Thoracic aorta (tissue), 2 donors: ENCODE results near the gene POMGNT2. TPM values are rescaled to one million over a fixed set of nuclear protein-coding genes. Genes with fewer than 3 reads are reported as not detected.
"Not testable (repeated sequence)": the region's sequence is repeated elsewhere in the genome, so short reads cannot be mapped to it uniquely, and the experiment has no call there.

Experiments
- ATAC-seq: fragments of 150-250 bp; one replicate; pipeline ENCODE4 v1.8.0; 2017; ENCODE audit warnings: low read depth; ENCODE audit not compliant: insufficient number of reproducible peaks, low FRiP score
- DNase-seq: peaks from one replicate; pipeline ENCODE4 v3.0.0-alpha.2; 2020; ENCODE audit warnings: low spot score
- H3K27ac ChIP-seq, 2 donors: fragments of 200-600 bp; sonication (generic); 1 replicate in 1 of 2; 2 replicates in 1 of 2; pipeline ENCODE4 v1.5.1; 2016; ENCODE audit warnings: mild to moderate bottlenecking in 2 of 2, moderate library complexity in 2 of 2
- H3K27me3 ChIP-seq: fragments of 200-600 bp; sonication (generic); replicated peaks from 2 replicates; pipeline ENCODE4 v1.6.0; 2016; ENCODE audit warnings: mild to moderate bottlenecking; ENCODE audit not compliant: insufficient read depth
- H3K36me3 ChIP-seq: fragments of 200-600 bp; sonication (generic); one replicate; pipeline ENCODE4 v1.5.1; 2016
- H3K4me1 ChIP-seq, 2 donors: fragments of 200-600 bp; sonication (generic); 1 replicate in 1 of 2; 2 replicates in 1 of 2; pipeline versions ENCODE4 v1.5.1 to v1.6.0; 2016; ENCODE audit warnings: low read depth in 2 of 2, mild to moderate bottlenecking in 1 of 2; ENCODE audit not compliant: control insufficient read depth in 1 of 2
- H3K4me3 ChIP-seq: fragments of 200-600 bp; sonication (generic); 2 replicates; pipeline ENCODE4 v1.5.1; 2016; ENCODE audit warnings: mild to moderate bottlenecking
- H3K9me3 ChIP-seq: fragments of 200-600 bp; sonication (generic); 2 replicates; pipeline ENCODE4 v1.5.1; 2016
- total RNA-seq, 2 donors: library from RNA; depleted of rRNA; stranded (reverse); fragments of >200 nt; gene quantifications; one replicate each; pipeline versions ENCODE4 v1.1.0 to v1.2.3, GENCODE V29; 2016
- TF ChIP-seq, protein P1 (sequence below): fragments of 200-600 bp; sonication (generic); IDR thresholded peaks from one replicate; pipeline ENCODE4 v1.5.1; 2019; ENCODE audit warnings: antibody characterized with exemption

The POMGNT2 gene
- total RNA-seq, 2 donors from 2014 or later: 8.6 to 21.7 TPM

DNA sequence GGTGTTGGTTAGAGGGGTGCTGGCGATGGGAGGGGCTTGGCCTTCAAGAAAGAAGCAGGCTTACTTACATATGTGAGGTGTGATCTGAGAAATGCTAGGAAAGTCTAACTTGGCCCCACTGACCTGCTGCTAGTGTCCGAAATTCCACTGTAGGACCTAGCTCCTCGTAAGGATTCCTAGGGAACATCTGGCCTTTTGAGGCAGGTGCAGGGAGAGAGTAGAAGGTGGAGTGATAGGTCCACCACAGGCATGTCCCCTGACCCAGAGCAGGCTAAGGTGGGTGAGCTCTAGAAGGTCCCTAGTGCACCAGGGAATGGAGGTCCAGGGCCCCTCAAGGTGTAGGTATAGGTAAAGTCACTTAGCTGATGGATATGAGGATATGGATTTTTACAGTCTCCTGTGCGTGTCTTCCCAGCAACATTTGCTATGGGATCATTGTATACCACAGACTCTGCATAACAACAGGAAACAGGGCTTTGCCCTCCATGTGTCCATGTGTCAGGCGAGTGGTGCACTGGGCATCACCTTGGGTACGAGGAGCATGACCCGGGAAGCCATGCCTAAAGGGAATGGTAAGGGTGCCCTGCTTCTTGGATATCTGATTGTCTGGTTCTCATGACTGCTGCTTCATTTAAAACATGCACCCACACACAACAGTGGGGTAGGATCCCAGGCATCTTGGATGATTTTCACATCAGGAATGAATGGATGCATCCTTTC lies 32.6 kb downstream of the POMGNT2 start:
- Histone ChIP-seq H3K4me1 (no peaks in the 10 kb centered on the region), H3K9me3 (no peaks in the 10 kb centered on the region), H3K27me3 (no peaks in the 10 kb centered on the region), H3K4me3 (no peak overlapping the region), H3K27ac (no peak overlapping the region), H3K36me3 (no peaks in the 10 kb centered on the region)
- DNase-seq (no peak), ATAC-seq (no peak)
- TF ChIP-seq, protein P1, sequence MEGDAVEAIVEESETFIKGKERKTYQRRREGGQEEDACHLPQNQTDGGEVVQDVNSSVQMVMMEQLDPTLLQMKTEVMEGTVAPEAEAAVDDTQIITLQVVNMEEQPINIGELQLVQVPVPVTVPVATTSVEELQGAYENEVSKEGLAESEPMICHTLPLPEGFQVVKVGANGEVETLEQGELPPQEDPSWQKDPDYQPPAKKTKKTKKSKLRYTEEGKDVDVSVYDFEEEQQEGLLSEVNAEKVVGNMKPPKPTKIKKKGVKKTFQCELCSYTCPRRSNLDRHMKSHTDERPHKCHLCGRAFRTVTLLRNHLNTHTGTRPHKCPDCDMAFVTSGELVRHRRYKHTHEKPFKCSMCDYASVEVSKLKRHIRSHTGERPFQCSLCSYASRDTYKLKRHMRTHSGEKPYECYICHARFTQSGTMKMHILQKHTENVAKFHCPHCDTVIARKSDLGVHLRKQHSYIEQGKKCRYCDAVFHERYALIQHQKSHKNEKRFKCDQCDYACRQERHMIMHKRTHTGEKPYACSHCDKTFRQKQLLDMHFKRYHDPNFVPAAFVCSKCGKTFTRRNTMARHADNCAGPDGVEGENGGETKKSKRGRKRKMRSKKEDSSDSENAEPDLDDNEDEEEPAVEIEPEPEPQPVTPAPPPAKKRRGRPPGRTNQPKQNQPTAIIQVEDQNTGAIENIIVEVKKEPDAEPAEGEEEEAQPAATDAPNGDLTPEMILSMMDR: no peak

DNA sequence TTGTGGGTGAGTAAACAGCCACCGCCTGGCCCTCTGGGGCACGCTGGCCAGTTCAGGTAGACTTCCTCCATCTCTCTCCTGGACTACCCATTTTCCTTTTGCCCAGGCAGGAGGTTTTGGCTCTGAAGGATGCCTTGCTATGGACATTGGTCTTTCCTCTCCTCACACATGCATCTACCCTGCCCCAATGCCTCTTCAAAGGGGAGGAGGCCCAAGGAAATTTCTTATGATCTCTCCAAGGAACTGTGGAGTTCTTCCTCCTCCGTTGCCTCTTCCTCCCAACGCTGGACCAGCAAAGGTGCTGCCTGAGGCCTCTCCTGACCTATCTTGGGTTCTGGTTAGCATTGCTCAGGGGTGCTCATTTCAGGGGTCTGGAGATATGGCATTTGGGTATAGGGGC lies 33.5 kb downstream of the POMGNT2 start:
- H3K36me3 ChIP-seq: no peaks in the 10 kb centered on the region
- DNase-seq (no peak), ATAC-seq (no peak)
- no peak overlapping the region for H3K27ac ChIP-seq
- no peaks in the 10 kb centered on the region for H3K27me3 ChIP-seq
- no peak overlapping the region for H3K4me3 ChIP-seq
- H3K9me3 ChIP-seq: no peaks in the 10 kb centered on the region
- TF ChIP-seq, protein P1: no peak
- H3K4me1 ChIP-seq: no peaks in the 10 kb centered on the region

DNA sequence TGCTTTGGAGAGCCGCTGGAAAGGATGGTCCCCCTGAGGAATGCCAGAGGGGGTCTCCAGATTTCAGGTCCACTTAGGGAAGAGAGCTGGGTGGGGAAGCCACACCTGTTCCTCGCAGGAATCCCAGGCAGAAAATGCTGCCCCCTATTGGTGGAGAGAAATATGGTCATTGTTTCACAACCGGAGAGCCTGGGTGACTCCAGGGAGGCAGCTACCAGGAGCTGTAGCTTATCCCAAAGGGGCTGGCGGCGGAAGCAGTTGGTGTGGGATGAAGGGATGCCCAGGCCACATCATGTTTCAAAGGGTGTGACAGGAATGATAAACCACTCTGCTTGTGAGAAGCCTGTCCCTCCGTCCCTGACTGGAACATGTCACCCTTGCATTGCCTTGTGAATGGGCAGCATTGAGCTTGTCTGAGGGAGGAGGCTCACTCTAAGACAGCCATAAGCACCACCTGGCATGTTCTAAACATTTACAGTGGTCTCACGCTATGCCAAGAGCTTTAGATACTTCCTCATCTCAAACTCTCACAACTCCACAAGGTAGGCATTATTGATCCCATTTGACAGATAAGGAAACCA lies 34.5 kb downstream of the POMGNT2 start:
- TF ChIP-seq, protein P1: peak; percentile 33
- ATAC-seq (no peak), DNase-seq (no peak)
- H3K9me3 ChIP-seq: no peaks in the 10 kb centered on the region
- H3K36me3 ChIP-seq: no peaks in the 10 kb centered on the region
- no peak overlapping the region for H3K4me3 ChIP-seq
- no peaks in the 10 kb centered on the region for H3K27me3 ChIP-seq
- no peaks in the 10 kb centered on the region for H3K4me1 ChIP-seq
- H3K27ac ChIP-seq: no peak overlapping the region

DNA sequence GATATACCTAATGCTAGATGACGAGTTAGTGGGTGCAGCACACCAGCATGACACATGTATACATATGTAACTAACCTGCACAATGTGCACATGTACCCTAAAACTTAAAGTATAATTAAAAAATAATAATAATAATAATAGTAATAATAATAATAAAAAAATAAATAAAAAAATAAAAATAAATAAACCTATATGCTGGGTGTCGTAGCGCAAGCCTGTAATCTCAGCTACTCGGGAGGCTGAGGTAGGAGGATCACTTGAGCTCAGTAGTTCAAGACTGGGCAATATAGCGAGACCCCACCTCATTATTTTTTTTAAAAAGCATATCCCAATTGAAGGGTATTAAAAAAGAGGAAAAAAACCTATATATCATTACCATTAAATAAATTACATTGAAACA lies 35.2 kb downstream of the POMGNT2 start:
- not testable (repeated sequence) for H3K36me3 ChIP-seq, H3K4me1 ChIP-seq, H3K27ac ChIP-seq, H3K4me3 ChIP-seq, H3K9me3 ChIP-seq, H3K27me3 ChIP-seq, ATAC-seq, DNase-seq

DNA sequence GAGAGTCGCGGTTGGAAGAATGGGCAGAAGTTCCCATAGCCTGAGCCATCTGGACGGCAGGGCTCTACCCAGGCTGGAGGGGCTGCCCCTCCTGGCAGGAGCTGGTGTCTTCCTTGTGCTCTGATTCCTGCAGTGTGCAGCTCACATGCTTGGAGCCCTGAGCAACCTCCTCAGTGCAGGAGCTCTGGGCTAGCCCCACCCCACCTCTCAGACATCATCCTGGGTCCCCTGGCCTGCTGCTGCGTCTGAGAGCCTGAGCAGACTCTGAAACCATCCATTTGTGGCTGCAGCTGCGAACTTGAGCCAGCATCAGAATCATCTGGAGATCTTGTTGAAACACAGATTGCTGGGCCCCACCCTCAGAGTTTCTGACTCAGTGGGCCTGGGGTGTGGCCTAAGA lies 42.8 kb downstream of the POMGNT2 start:
- Histone ChIP-seq H3K9me3 (no peaks in the 10 kb centered on the region), H3K4me1 (no peaks in the 10 kb centered on the region), H3K27me3 (no peaks in the 10 kb centered on the region), H3K36me3 (peaks cover 9% of the 10 kb centered on the region), H3K4me3 (no peak overlapping the region), H3K27ac (no peak overlapping the region)
- TF ChIP-seq, protein P1: no peak
- DNase-seq (no peak), ATAC-seq (no peak)
